Thymus (tissue), 11 donors: ENCODE results near the gene EXOC4. TPM values are rescaled to one million over a fixed set of nuclear protein-coding genes. Genes with fewer than 3 reads are reported as not detected.
A peak's percentile ranks its signal among the peaks of the same experiment; 100 is the strongest.

ENCODE experiments used
- DNase-seq, 9 donors: peaks; one replicate each; pipeline ENCODE4 v3.0.0-alpha.2; 2013; ENCODE audit warnings: low spot score in 9 of 9, low read depth in 6 of 9, missing footprints in 1 of 9
- H3K27ac ChIP-seq, 2 donors: one replicate each; pipeline ENCODE4 v1.5.1; 2013; ENCODE audit warnings: control low read depth in 1 of 2, low read depth in 1 of 2, low read length in 1 of 2, mild to moderate bottlenecking in 1 of 2, moderate library complexity in 1 of 2
- H3K27me3 ChIP-seq, 2 donors: one replicate each; pipeline ENCODE4 v1.5.1; 2013; ENCODE audit warnings: low read length in 1 of 2; ENCODE audit not compliant: control insufficient read depth in 2 of 2, insufficient read depth in 1 of 2
- H3K36me3 ChIP-seq, 2 donors: one replicate each; pipeline ENCODE4 v1.5.1; 2013; ENCODE audit warnings: low read length in 1 of 2, mild to moderate bottlenecking in 1 of 2, moderate library complexity in 1 of 2; ENCODE audit not compliant: control insufficient read depth in 2 of 2, insufficient read depth in 2 of 2
- H3K4me1 ChIP-seq, 2 donors: one replicate each; pipeline ENCODE4 v1.5.1; 2013; ENCODE audit warnings: low read length in 2 of 2; ENCODE audit not compliant: control insufficient read depth in 2 of 2, insufficient read depth in 2 of 2
- H3K4me3 ChIP-seq, 2 donors: one replicate each; pipeline ENCODE4 v1.5.1; 2013; ENCODE audit warnings: low read length in 2 of 2, control low read depth in 1 of 2, mild to moderate bottlenecking in 1 of 2
- H3K9me3 ChIP-seq, 2 donors: one replicate each; pipeline ENCODE4 v1.5.1; 2013; ENCODE audit warnings: low read length in 1 of 2, mild to moderate bottlenecking in 1 of 2; ENCODE audit not compliant: control insufficient read depth in 2 of 2, insufficient read depth in 1 of 2
- WGBS: extraction: QIAGEN DNeasy Blood & Tissue Kit; methylation state at CpG from one replicate; pipeline ENCODE4 v1.1.7; 2013; 5-methylcytosine and 5-hydroxymethylcytosine counted together
- polyA plus RNA-seq: library from polyadenylated mRNA; stranded (reverse); fragments of 200-250 nt; gene quantifications from one replicate; pipeline ENCODE4 v1.2.3, GENCODE V29; 2013
- total RNA-seq: library from RNA; stranded (reverse); fragments of 120-200 nt; gene quantifications from one replicate; pipeline ENCODE4 v1.2.4, GENCODE V29; 2013
- donor health status: healthy.

The EXOC4 gene
- total and polyA plus RNA-seq, 2 donors, result 25.5 to 51.2 TPM

- no peak overlapping the region for H3K27ac ChIP-seq
- no peak for DNase-seq
- H3K27me3 ChIP-seq, result no peaks in the 10 kb centered on the region
- WGBS, result 94% methylated on average over 6 of the region's 6 CpGs
- H3K4me3 ChIP-seq, result no peak overlapping the region
- H3K9me3 ChIP-seq, result no peaks in the 10 kb centered on the region
- peaks cover 0 to 3% of the 10 kb centered on the region in 2 donors for H3K36me3 ChIP-seq
- H3K4me1 ChIP-seq, result no peaks in the 10 kb centered on the region
Observed at GRCh38 chr7:133997463-133997862, 744.6 kb downstream of the EXOC4 start.

- no peaks in the 10 kb centered on the region for H3K4me1 ChIP-seq
- no peak for DNase-seq
- H3K27me3 ChIP-seq, result no peaks in the 10 kb centered on the region
- peaks cover 0 to 3% of the 10 kb centered on the region in 2 donors for H3K36me3 ChIP-seq
- WGBS, result 97% methylated on average over 2 of the region's 2 CpGs
- H3K4me3 ChIP-seq, result no peak overlapping the region
- no peaks in the 10 kb centered on the region for H3K9me3 ChIP-seq
- no peak overlapping the region for H3K27ac ChIP-seq
Observed at GRCh38 chr7:133999178-133999577, 746.3 kb downstream of the EXOC4 start.

- no peak for DNase-seq
- Histone ChIP-seq H3K9me3 (no peaks in the 10 kb centered on the region), H3K27ac (no peak overlapping the region), H3K4me1 (no peaks in the 10 kb centered on the region), H3K4me3 (no peak overlapping the region), H3K36me3 (no peaks in the 10 kb centered on the region), H3K27me3 (no peaks in the 10 kb centered on the region)
- WGBS, result 98% methylated on average over 6 of the region's 6 CpGs
Observed at GRCh38 chr7:134004829-134005505, 752.1 kb downstream of the EXOC4 start.

- H3K36me3 ChIP-seq, result no peaks in the 10 kb centered on the region
- no peaks in the 10 kb centered on the region for H3K4me1 ChIP-seq
- no peaks in the 10 kb centered on the region for H3K9me3 ChIP-seq
- H3K27me3 ChIP-seq, result no peaks in the 10 kb centered on the region
- 96% methylated on average over 4 of the region's 4 CpGs for whole genome bisulfite sequencing
- no peak overlapping the region for H3K4me3 ChIP-seq
- DNase-seq, result no peak
- no peak overlapping the region for H3K27ac ChIP-seq
Observed at GRCh38 chr7:134009314-134010110, 756.6 kb downstream of the EXOC4 start.

- H3K27ac ChIP-seq, result no peak overlapping the region
- 95% methylated on average over 1 of the region's 1 CpG for whole genome bisulfite sequencing
- H3K4me1 ChIP-seq, result no peaks in the 10 kb centered on the region
- DNase-seq, result no peak
- no peak overlapping the region for H3K4me3 ChIP-seq
- H3K9me3 ChIP-seq, result no peaks in the 10 kb centered on the region
- H3K36me3 ChIP-seq, result no peaks in the 10 kb centered on the region
- H3K27me3 ChIP-seq, result no peaks in the 10 kb centered on the region
Observed at GRCh38 chr7:134013249-134013648, 760.4 kb downstream of the EXOC4 start.

- WGBS, result 98% methylated on average over 3 of the region's 3 CpGs
- Histone ChIP-seq H3K4me1 (no peaks in the 10 kb centered on the region), H3K9me3 (no peaks in the 10 kb centered on the region)
Observed at GRCh38 chr7:134014935-134015334, 762.1 kb downstream of the EXOC4 start.

GRCh38 chr7:134016223-134016941, 763.5 kb downstream of the EXOC4 start:
- Histone ChIP-seq H3K4me1 (no peaks in the 10 kb centered on the region), H3K27me3 (no peaks in the 10 kb centered on the region), H3K27ac (no peak overlapping the region), H3K36me3 (no peaks in the 10 kb centered on the region), H3K4me3 (no peak overlapping the region), H3K9me3 (no peaks in the 10 kb centered on the region)
- 86% methylated on average over 4 of the region's 4 CpGs for WGBS
- DNase-seq, result peak in 2 of 9 donors; percentile 6 to 21

More at GRCh38 chr7:134014935-134015334, 762.1 kb downstream of the EXOC4 start:
- H3K27ac ChIP-seq, result no peak overlapping the region
- no peaks in the 10 kb centered on the region for H3K27me3 ChIP-seq
- no peaks in the 10 kb centered on the region for H3K36me3 ChIP-seq
- DNase-seq, result no peak
- H3K4me3 ChIP-seq, result no peak overlapping the region

GRCh38 chr7:134016942-134017303, 764.0 kb downstream of the EXOC4 start:
- Histone ChIP-seq H3K4me3 (no peak overlapping the region), H3K27ac (no peak overlapping the region), H3K9me3 (no peaks in the 10 kb centered on the region), H3K36me3 (no peaks in the 10 kb centered on the region), H3K27me3 (no peaks in the 10 kb centered on the region), H3K4me1 (no peaks in the 10 kb centered on the region)
- 99% methylated on average over 3 of the region's 3 CpGs for WGBS
- no peak for DNase-seq

- H3K36me3 ChIP-seq, result no peaks in the 10 kb centered on the region
- H3K9me3 ChIP-seq, result no peaks in the 10 kb centered on the region
- no peak overlapping the region for H3K4me3 ChIP-seq
- no peak for DNase-seq
- H3K4me1 ChIP-seq, result no peaks in the 10 kb centered on the region
- WGBS, result 97% methylated on average over 3 of the region's 3 CpGs
- no peak overlapping the region for H3K27ac ChIP-seq
- H3K27me3 ChIP-seq, result no peaks in the 10 kb centered on the region
Observed at GRCh38 chr7:134018306-134018705, 765.4 kb downstream of the EXOC4 start.
